HG02943 (cell line): ENCODE measurements around the gene SNX22.

Experiments used
- ATAC-seq: cut with Tn5 transposase; IDR thresholded peaks from one replicate; pipeline ENCODE4 v1.9.1; 2021; ENCODE audit warnings: mild to moderate bottlenecking, low read depth, moderate library complexity; ENCODE audit not compliant: unreplicated experiment

SNX22 gene

GRCh38 chr15:64153480-64154367 is 2.2 kb downstream of the SNX22 start:
- no peak for ATAC-seq

GRCh38 chr15:64155802-64156651 is 4.5 kb downstream of the SNX22 start:
- ATAC-seq = no peak

GRCh38 chr15:64156652-64157331 is 5.3 kb downstream of the SNX22 start:
- ATAC-seq = no peak

GRCh38 chr15:64157599-64158125 is 6.1 kb downstream of the SNX22 start:
- ATAC-seq = no peak

GRCh38 chr15:64158363-64159134 is 7.0 kb downstream of the SNX22 start:
- no peak for ATAC-seq

- ATAC-seq = no peak
Measured at GRCh38 chr15:64161688-64162477, 10.4 kb downstream of the SNX22 start.

- ATAC-seq = peak; percentile 14
Measured at GRCh38 chr15:64162478-64162868, 10.9 kb downstream of the SNX22 start.

- peak; percentile 95 for ATAC-seq
Measured at GRCh38 chr15:64162869-64163658, 11.5 kb downstream of the SNX22 start, which contains the start of gene PPIB. Gene PPIB, minus strand, starts transcription at chr15:64163022. Its CDS starts 36 bp downstream, at chr15:64162986.

- ATAC-seq = no peak
Measured at GRCh38 chr15:64163659-64164362, 12.3 kb downstream of the SNX22 start.

GRCh38 chr15:64164436-64164835 is 12.9 kb downstream of the SNX22 start:
- ATAC-seq = no peak

- ATAC-seq = no peak
Measured at GRCh38 chr15:64166102-64166890, 14.8 kb downstream of the SNX22 start.

- peak; percentile 88 for ATAC-seq
Measured at GRCh38 chr15:64180235-64180824, 28.8 kb downstream of the SNX22 start.

GRCh38 chr15:64182859-64183370 is 31.4 kb downstream of the SNX22 start:
- no peak for ATAC-seq

GRCh38 chr15:64185146-64185911 is 33.8 kb downstream of the SNX22 start:
- ATAC-seq = no peak

- no peak for ATAC-seq
Measured at GRCh38 chr15:64187396-64188191, 36.1 kb downstream of the SNX22 start.
